Measurements from ENCODE around the gene GPLD1.

Gene GPLD1

GRCh38 chr6:24458941-24459340, 30.4 kb downstream of the GPLD1 start:
- no peak overlapping the region for H3K27ac ChIP-seq
- DNase-seq (ENCODE audit: low read depth, low spot score), result no peak

- peak overlapping the region; percentile 13 for H3K27ac ChIP-seq
- peak; percentile 20 for DNase-seq (ENCODE audit: low read depth, low spot score)
Measured at GRCh38 chr6:24458134-24458533, 31.2 kb downstream of the GPLD1 start.

GRCh38 chr6:24455061-24455460, 34.3 kb downstream of the GPLD1 start:
- H3K27ac ChIP-seq, result no peak overlapping the region
- no peak for DNase-seq (ENCODE audit: low read depth, low spot score)

DNA sequence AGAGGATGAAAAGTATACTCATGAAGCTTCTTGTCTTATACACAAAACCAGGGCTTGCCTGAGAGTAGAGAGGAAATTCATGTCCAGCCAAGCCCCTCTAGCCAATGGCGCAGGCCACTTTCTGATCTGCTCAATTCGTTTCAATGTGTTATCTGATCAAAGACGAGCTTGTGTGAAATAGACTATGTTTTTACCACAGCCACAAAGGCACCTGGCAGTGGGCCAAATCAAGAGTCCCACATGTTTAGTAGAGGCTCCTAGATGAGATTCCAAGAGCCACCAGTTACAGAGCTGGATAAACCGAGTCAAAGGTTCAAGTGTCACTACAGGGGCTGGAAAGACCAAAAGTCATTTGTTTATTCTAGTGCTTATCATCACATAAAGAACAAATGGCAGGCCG, 34.9 kb downstream of the GPLD1 start:
- DNase-seq (ENCODE audit: low read depth, low spot score), result no peak
- H3K27ac ChIP-seq, result no peak overlapping the region

DNA sequence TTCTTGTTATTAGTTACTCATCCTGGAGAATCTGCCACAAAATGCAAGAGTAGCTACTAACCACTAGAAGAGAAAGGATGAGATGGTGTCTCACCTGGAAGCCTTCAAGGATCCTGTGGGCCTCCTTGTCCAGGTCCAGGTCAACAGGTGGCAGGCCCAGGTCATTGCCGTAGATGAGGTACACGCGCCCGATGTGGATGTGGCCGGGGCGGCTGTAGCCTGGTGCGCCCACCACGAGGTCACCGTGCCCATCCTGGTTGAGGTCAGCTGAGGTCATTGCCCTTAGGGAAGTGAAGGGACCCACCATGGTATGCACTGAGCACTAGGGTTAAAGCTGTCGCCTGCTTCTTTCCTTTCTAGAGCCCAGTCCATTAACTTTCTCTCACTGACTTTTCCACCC, 35.5 kb downstream of the GPLD1 start:
- DNase-seq (ENCODE audit: low read depth, low spot score), result no peak
- no peak overlapping the region for H3K27ac ChIP-seq

- DNase-seq (ENCODE audit: low read depth, low spot score), result no peak
- H3K27ac ChIP-seq, result no peak overlapping the region
Measured at GRCh38 chr6:24451581-24452388, 37.6 kb downstream of the GPLD1 start.

DNA sequence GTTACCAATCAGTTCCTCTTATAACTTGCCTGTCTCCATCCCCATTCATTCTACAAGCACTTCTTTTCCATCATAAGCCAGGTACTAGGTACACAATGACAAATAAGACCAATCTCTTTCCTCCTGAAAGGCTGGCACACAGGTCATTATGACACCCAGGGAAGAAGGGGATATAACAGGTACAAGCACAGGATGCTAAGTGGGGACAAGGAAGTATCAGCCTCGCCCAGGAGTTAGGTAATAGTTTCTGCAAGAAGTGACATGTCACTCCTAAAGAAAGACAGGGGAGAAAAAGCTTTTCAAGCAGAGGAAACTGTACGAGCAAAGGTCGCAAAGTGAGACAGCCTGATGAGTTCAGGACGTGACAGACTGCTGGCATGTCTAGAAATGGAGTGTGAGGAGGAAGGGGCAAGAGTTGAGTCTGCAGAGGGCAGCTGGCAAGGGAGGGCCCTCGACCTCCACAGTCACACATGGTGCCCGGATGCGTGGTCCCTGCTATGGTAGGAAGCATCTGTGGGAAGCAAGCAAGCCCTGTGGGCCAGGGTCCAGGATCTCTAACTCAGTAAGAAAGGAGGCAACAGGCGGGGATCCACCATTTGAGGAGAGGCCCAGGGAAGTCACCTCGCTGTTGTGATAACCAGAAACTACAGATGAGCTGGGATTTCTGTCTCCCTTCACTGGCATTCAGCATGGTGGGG, 40.4 kb downstream of the GPLD1 start:
- H3K27ac ChIP-seq, result peak overlapping the region; percentile 48
- DNase-seq (ENCODE audit: low read depth, low spot score), result peak; percentile 26

DNA sequence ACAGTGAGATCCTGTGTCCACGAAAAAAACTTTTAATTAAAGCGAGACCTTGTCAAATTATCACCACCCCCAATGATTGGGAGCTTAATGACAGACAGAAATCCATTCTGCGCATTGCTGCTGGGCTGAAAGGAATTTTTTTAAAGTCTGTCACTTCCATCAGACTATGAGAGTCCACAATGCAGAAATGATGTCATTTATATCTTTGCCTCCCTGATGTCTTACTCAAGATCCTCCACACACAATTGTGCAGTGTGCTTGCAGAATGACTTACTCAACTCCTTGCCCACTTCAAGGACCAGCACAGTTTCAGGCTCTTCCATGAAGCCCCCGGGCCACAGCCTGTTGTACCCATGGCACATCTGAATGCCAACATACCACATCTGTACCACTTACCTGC, 41.0 kb downstream of the GPLD1 start:
- H3K27ac ChIP-seq, result peak overlapping the region; percentile 48
- DNase-seq (ENCODE audit: low read depth, low spot score), result no peak

DNA sequence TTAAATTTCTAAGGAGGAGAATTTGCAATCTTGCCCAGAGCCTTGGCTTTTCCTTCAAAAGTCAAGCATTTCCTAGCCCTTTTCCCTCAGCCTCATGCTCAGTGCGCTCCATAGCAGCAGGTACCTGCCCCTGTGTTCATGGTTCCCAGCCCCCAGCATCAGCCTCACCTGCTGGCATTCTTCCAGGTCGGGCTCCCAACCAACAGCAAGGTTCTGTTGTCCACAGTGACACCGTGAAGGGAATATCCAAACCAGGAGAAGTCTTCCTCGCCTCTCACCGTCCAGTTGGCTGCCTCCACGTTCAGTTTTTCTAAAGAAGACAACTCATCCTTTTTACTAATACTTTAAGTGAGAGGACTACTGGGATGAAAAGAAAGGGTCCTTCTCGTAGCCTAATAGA, 42.7 kb downstream of the GPLD1 start:
- no peak overlapping the region for H3K27ac ChIP-seq
- no peak for DNase-seq (ENCODE audit: low read depth, low spot score)

DNA sequence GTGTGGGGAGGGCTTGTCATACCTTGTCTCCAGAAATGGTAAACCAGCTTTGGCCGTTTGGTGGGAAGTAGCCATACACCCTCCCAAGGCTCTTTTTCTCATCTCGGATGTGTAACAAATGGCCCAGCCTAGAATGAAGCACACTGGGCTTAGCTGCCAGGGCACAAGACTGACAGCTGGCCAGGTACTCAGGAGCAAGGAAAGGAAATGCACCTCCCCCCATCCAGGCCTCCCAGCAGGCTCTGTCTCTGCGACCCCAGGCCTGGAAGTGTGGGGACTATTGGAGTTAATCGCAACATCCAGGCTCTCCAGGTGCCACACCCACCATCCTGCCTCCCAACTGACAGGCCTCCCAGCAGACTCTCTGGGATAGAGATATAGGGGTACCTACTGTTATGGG, 43.7 kb downstream of the GPLD1 start:
- no peak overlapping the region for H3K27ac ChIP-seq
- no peak for DNase-seq (ENCODE audit: low read depth, low spot score)

- H3K27ac ChIP-seq, result no peak overlapping the region
- DNase-seq (ENCODE audit: low read depth, low spot score), result no peak
Measured at GRCh38 chr6:24444588-24444987, 44.8 kb downstream of the GPLD1 start.

GRCh38 chr6:24441599-24441904, 47.8 kb downstream of the GPLD1 start:
- H3K27ac ChIP-seq, result no peak overlapping the region
- DNase-seq (ENCODE audit: low read depth, low spot score), result no peak

DNA sequence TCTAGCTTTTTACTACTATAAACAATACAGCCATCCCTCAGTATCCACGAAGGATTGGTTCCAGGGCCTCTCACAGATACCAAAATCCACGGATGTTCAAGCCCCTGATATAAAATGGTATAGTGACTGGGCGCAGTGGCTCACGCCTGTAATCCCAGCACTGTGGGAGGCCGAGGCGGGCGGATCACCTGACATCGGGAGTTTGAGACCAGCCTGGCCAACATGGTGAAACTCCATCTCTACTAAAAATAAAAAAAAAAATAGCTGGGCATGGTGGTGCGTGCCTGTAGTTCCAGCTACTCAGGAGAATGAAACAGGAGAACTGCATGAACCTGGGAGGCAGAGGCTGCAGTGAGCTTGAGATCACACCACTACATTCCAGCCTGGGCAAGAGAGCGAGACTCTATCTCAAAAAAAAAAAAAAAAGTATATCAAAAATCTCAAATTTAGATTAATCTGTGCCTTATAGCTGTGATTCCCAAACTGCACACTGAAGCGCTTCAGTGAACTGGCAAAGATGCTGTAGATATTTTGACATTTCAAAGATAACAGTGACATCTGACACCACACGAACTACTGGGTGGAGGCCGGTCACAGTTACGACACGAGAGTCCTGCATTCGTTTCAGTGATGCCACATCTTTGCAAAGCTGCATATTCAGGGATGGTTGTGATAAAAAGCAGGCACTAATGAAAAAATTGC, 48.3 kb downstream of the GPLD1 start:
- no peak for DNase-seq (ENCODE audit: low read depth, low spot score)
- no peak overlapping the region for H3K27ac ChIP-seq

- no peak overlapping the region for H3K27ac ChIP-seq
- DNase-seq (ENCODE audit: low read depth, low spot score), result no peak
Measured at GRCh38 chr6:24439858-24440539, 49.4 kb downstream of the GPLD1 start.

- no peak for DNase-seq (ENCODE audit: low read depth, low spot score)
- H3K27ac ChIP-seq, result no peak overlapping the region
Measured at GRCh38 chr6:24436979-24437378, 52.4 kb downstream of the GPLD1 start.

DNA sequence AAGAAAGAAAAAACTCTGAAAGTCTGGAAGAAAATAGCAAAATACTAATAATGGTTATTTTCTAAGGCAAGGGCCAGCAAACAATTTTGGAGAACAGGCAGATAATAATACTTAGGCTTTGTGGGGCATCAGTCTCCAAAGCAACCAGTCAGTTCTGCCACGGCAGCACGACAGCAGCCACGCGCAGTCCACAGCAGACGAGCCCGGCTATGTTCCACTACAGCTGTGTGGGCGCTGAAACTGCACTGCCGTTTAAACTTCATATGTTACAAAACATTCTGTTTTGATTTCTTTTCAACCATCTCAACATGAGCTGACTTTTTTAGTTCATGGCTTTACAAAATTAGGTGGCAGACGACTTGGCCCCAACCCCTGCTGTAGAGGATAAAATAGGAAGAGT, 56.8 kb downstream of the GPLD1 start:
- H3K27ac ChIP-seq, result no peak overlapping the region
- DNase-seq (ENCODE audit: low read depth, low spot score), result no peak

GRCh38 chr6:24431045-24431451, 58.3 kb downstream of the GPLD1 start:
- no peak for DNase-seq (ENCODE audit: low read depth, low spot score)
- H3K27ac ChIP-seq, result no peak overlapping the region

- DNase-seq (ENCODE audit: low read depth, low spot score), result no peak
- H3K27ac ChIP-seq, result no peak overlapping the region
Measured at GRCh38 chr6:24430086-24430485, 59.3 kb downstream of the GPLD1 start.

- DNase-seq (ENCODE audit: low read depth, low spot score), result no peak
- peak overlapping the region; percentile 73 for H3K27ac ChIP-seq
Measured at GRCh38 chr6:24429146-24429545, 60.2 kb downstream of the GPLD1 start.

DNA sequence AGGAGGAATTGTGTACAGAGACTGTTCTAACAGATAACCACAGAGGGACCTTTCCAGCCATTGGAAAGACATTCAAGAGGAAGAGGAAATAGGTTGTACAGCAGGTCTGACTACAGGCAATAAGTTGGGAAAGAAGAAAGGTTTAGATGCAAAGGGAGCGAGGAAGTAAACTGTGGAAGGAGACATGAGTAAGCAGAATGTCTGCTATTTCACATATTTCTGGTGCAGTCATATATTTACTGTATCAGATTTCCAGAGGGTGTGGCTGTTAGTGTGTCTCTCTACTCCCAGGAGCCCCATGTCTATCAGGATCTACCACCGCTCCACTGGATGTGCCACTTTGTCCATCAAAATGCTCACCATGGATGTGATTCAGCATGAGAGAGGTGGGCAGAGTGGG, 60.8 kb downstream of the GPLD1 start:
- peak; percentile 29 for DNase-seq (ENCODE audit: low read depth, low spot score)
- H3K27ac ChIP-seq, result peak overlapping the region; percentile 73
